ENCODE results near the gene RNF220. TPM values are rescaled to one million over a fixed set of nuclear protein-coding genes. Genes with fewer than 3 reads are reported as not detected.

Gene RNF220
- polyA plus RNA-seq, 2 donors = 32.7 to 47.8 TPM

GRCh38 chr1:44425341-44426082 is 20.5 kb downstream of the RNF220 start:
- Histone ChIP-seq H3K4me3 (ENCODE audit: low read depth in 1 of 2, low read length in 2 of 2) (no peak overlapping the region), H3K4me1 (ENCODE audit: control insufficient read depth in 2 of 2, insufficient read depth in 2 of 2, low read length in 1 of 2) (peaks cover 4 to 8% of the 10 kb centered on the region in 2 donors), H3K9me3 (ENCODE audit: control insufficient read depth in 2 of 2, insufficient read depth in 1 of 2, low read depth in 1 of 2, low read length in 1 of 2) (no peaks in the 10 kb centered on the region), H3K27ac (ENCODE audit: low read depth in 2 of 2, low read length in 1 of 2) (no peak overlapping the region), H3K27me3 (ENCODE audit: control insufficient read depth in 1 of 2, insufficient read depth in 2 of 2, low read length in 2 of 2) (no peaks in the 10 kb centered on the region), H3K36me3 (ENCODE audit: control insufficient read depth in 2 of 2, insufficient read depth in 2 of 2, low read length in 1 of 2) (no peaks in the 10 kb centered on the region)
- 72 to 77% methylated on average over 8 of the region's 8 CpGs for WGBS, 2 donors

GRCh38 chr1:44431861-44432260 is 26.8 kb downstream of the RNF220 start:
- Histone ChIP-seq H3K27me3 (ENCODE audit: control insufficient read depth in 1 of 2, insufficient read depth in 2 of 2, low read length in 2 of 2) (no peaks in the 10 kb centered on the region), H3K4me3 (ENCODE audit: low read depth in 1 of 2, low read length in 2 of 2) (no peak overlapping the region), H3K9me3 (ENCODE audit: control insufficient read depth in 2 of 2, insufficient read depth in 1 of 2, low read depth in 1 of 2, low read length in 1 of 2) (no peaks in the 10 kb centered on the region), H3K36me3 (ENCODE audit: control insufficient read depth in 2 of 2, insufficient read depth in 2 of 2, low read length in 1 of 2) (no peaks in the 10 kb centered on the region), H3K27ac (ENCODE audit: low read depth in 2 of 2, low read length in 1 of 2) (no peak overlapping the region), H3K4me1 (ENCODE audit: control insufficient read depth in 2 of 2, insufficient read depth in 2 of 2, low read length in 1 of 2) (no peaks in the 10 kb centered on the region)
- 56 to 65% methylated on average over 2 of the region's 2 CpGs for WGBS, 2 donors

- no peak overlapping the region for H3K27ac ChIP-seq (ENCODE audit: low read depth in 2 of 2, low read length in 1 of 2)
- H3K36me3 ChIP-seq (ENCODE audit: control insufficient read depth in 2 of 2, insufficient read depth in 2 of 2, low read length in 1 of 2) = no peaks in the 10 kb centered on the region
- no peaks in the 10 kb centered on the region for H3K9me3 ChIP-seq (ENCODE audit: control insufficient read depth in 2 of 2, insufficient read depth in 1 of 2, low read depth in 1 of 2, low read length in 1 of 2)
- no peaks in the 10 kb centered on the region for H3K4me1 ChIP-seq (ENCODE audit: control insufficient read depth in 2 of 2, insufficient read depth in 2 of 2, low read length in 1 of 2)
- no peak overlapping the region for H3K4me3 ChIP-seq (ENCODE audit: low read depth in 1 of 2, low read length in 2 of 2)
- H3K27me3 ChIP-seq (ENCODE audit: control insufficient read depth in 1 of 2, insufficient read depth in 2 of 2, low read length in 2 of 2) = no peaks in the 10 kb centered on the region
- WGBS, 2 donors = 64 to 78% methylated on average over 2 of the region's 2 CpGs
These were observed 28.2 kb downstream of the RNF220 start for GRCh38 chr1:44433209-44433608.

- Histone ChIP-seq H3K4me3 (ENCODE audit: low read depth in 1 of 2, low read length in 2 of 2) (no peak overlapping the region), H3K27me3 (ENCODE audit: control insufficient read depth in 1 of 2, insufficient read depth in 2 of 2, low read length in 2 of 2) (no peaks in the 10 kb centered on the region), H3K9me3 (ENCODE audit: control insufficient read depth in 2 of 2, insufficient read depth in 1 of 2, low read depth in 1 of 2, low read length in 1 of 2) (no peaks in the 10 kb centered on the region), H3K36me3 (ENCODE audit: control insufficient read depth in 2 of 2, insufficient read depth in 2 of 2, low read length in 1 of 2) (no peaks in the 10 kb centered on the region), H3K4me1 (ENCODE audit: control insufficient read depth in 2 of 2, insufficient read depth in 2 of 2, low read length in 1 of 2) (no peaks in the 10 kb centered on the region), H3K27ac (ENCODE audit: low read depth in 2 of 2, low read length in 1 of 2) (no peak overlapping the region)
- WGBS, 2 donors = 66 to 70% methylated on average over 5 of the region's 5 CpGs
These were observed 31.5 kb downstream of the RNF220 start for GRCh38 chr1:44436401-44437106.

- Histone ChIP-seq H3K4me1 (ENCODE audit: control insufficient read depth in 2 of 2, insufficient read depth in 2 of 2, low read length in 1 of 2) (no peaks in the 10 kb centered on the region), H3K27ac (ENCODE audit: low read depth in 2 of 2, low read length in 1 of 2) (no peak overlapping the region), H3K27me3 (ENCODE audit: control insufficient read depth in 1 of 2, insufficient read depth in 2 of 2, low read length in 2 of 2) (no peaks in the 10 kb centered on the region), H3K4me3 (ENCODE audit: low read depth in 1 of 2, low read length in 2 of 2) (no peak overlapping the region), H3K9me3 (ENCODE audit: control insufficient read depth in 2 of 2, insufficient read depth in 1 of 2, low read depth in 1 of 2, low read length in 1 of 2) (no peaks in the 10 kb centered on the region), H3K36me3 (ENCODE audit: control insufficient read depth in 2 of 2, insufficient read depth in 2 of 2, low read length in 1 of 2) (no peaks in the 10 kb centered on the region)
- WGBS, 2 donors = 65 to 76% methylated on average over 8 of the region's 8 CpGs
These were observed 32.2 kb downstream of the RNF220 start for GRCh38 chr1:44437107-44437716.

GRCh38 chr1:44442791-44443190 is 37.7 kb downstream of the RNF220 start:
- 88 to 90% methylated on average over 1 of the region's 1 CpG for WGBS, 2 donors

GRCh38 chr1:44447051-44447810 is 42.2 kb downstream of the RNF220 start:
- 84 to 86% methylated on average over 6 of the region's 6 CpGs for WGBS, 2 donors
- Histone ChIP-seq H3K27ac (ENCODE audit: low read depth in 2 of 2, low read length in 1 of 2) (no peak overlapping the region), H3K4me1 (ENCODE audit: control insufficient read depth in 2 of 2, insufficient read depth in 2 of 2, low read length in 1 of 2) (no peaks in the 10 kb centered on the region), H3K36me3 (ENCODE audit: control insufficient read depth in 2 of 2, insufficient read depth in 2 of 2, low read length in 1 of 2) (no peaks in the 10 kb centered on the region), H3K4me3 (ENCODE audit: low read depth in 1 of 2, low read length in 2 of 2) (no peak overlapping the region), H3K9me3 (ENCODE audit: control insufficient read depth in 2 of 2, insufficient read depth in 1 of 2, low read depth in 1 of 2, low read length in 1 of 2) (no peaks in the 10 kb centered on the region), H3K27me3 (ENCODE audit: control insufficient read depth in 1 of 2, insufficient read depth in 2 of 2, low read length in 2 of 2) (no peaks in the 10 kb centered on the region)

More at GRCh38 chr1:44442791-44443190, 37.7 kb downstream of the RNF220 start:
- H3K4me1 ChIP-seq (ENCODE audit: control insufficient read depth in 2 of 2, insufficient read depth in 2 of 2, low read length in 1 of 2) = no peaks in the 10 kb centered on the region
- H3K27ac ChIP-seq (ENCODE audit: low read depth in 2 of 2, low read length in 1 of 2) = no peak overlapping the region
- no peaks in the 10 kb centered on the region for H3K36me3 ChIP-seq (ENCODE audit: control insufficient read depth in 2 of 2, insufficient read depth in 2 of 2, low read length in 1 of 2)
- H3K9me3 ChIP-seq (ENCODE audit: control insufficient read depth in 2 of 2, insufficient read depth in 1 of 2, low read depth in 1 of 2, low read length in 1 of 2) = no peaks in the 10 kb centered on the region
- H3K4me3 ChIP-seq (ENCODE audit: low read depth in 1 of 2, low read length in 2 of 2) = no peak overlapping the region
- H3K27me3 ChIP-seq (ENCODE audit: control insufficient read depth in 1 of 2, insufficient read depth in 2 of 2, low read length in 2 of 2) = no peaks in the 10 kb centered on the region

GRCh38 chr1:44453798-44454349 is 48.8 kb downstream of the RNF220 start:
- H3K9me3 ChIP-seq (ENCODE audit: control insufficient read depth in 2 of 2, insufficient read depth in 1 of 2, low read depth in 1 of 2, low read length in 1 of 2) = no peaks in the 10 kb centered on the region
- H3K4me1 ChIP-seq (ENCODE audit: control insufficient read depth in 2 of 2, insufficient read depth in 2 of 2, low read length in 1 of 2) = no peaks in the 10 kb centered on the region
- H3K4me3 ChIP-seq (ENCODE audit: low read depth in 1 of 2, low read length in 2 of 2) = no peak overlapping the region
- H3K27ac ChIP-seq (ENCODE audit: low read depth in 2 of 2, low read length in 1 of 2) = no peak overlapping the region
- H3K27me3 ChIP-seq (ENCODE audit: control insufficient read depth in 1 of 2, insufficient read depth in 2 of 2, low read length in 2 of 2) = no peaks in the 10 kb centered on the region
- H3K36me3 ChIP-seq (ENCODE audit: control insufficient read depth in 2 of 2, insufficient read depth in 2 of 2, low read length in 1 of 2) = no peaks in the 10 kb centered on the region

- Histone ChIP-seq H3K9me3 (ENCODE audit: control insufficient read depth in 2 of 2, insufficient read depth in 1 of 2, low read depth in 1 of 2, low read length in 1 of 2) (no peaks in the 10 kb centered on the region), H3K27ac (ENCODE audit: low read depth in 2 of 2, low read length in 1 of 2) (no peak overlapping the region), H3K4me1 (ENCODE audit: control insufficient read depth in 2 of 2, insufficient read depth in 2 of 2, low read length in 1 of 2) (no peaks in the 10 kb centered on the region), H3K4me3 (ENCODE audit: low read depth in 1 of 2, low read length in 2 of 2) (no peak overlapping the region), H3K36me3 (ENCODE audit: control insufficient read depth in 2 of 2, insufficient read depth in 2 of 2, low read length in 1 of 2) (no peaks in the 10 kb centered on the region), H3K27me3 (ENCODE audit: control insufficient read depth in 1 of 2, insufficient read depth in 2 of 2, low read length in 2 of 2) (no peaks in the 10 kb centered on the region)
- 93 to 96% methylated on average over 3 of the region's 3 CpGs for WGBS, 2 donors
These were observed 49.6 kb downstream of the RNF220 start for GRCh38 chr1:44454704-44455103.

Data from esophagus (tissue), 2 donors.